MCF 10A (cell line): ENCODE measurements around the gene FBXL12. TPM values are rescaled to one million over a fixed set of nuclear protein-coding genes. Genes with fewer than 3 reads are reported as not detected.

ENCODE experiments used
- BruUV-seq: library from RNA; stranded (reverse); fragments of 400-500 nt; replicated peaks from 2 replicates; lab custom pipeline; 2021; lab: Mats Ljungman, UMichigan
- CTCF ChIA-PET: fragments of 300-600 bp; sonication (Branson Sonifier 250); formaldehyde crosslinking; extraction: SDS; loops from one replicate; lab custom pipeline; 2021; ENCODE audit warnings: antibody characterized with exemption, inconsistent platforms; lab: Yijun Ruan, JAX
- POLR2A ChIA-PET: fragments of 300-600, 350-650 bp; sonication (Branson Sonifier 250); formaldehyde crosslinking; extraction: SDS; loops from one replicate; lab custom pipeline; 2020; ENCODE audit warnings: antibody characterized with exemption, inconsistent platforms; lab: Yijun Ruan, JAX
- DNase-seq: peaks from one replicate; pipeline ENCODE4 v3.0.0-alpha.2; 2018; ENCODE audit not compliant: unreplicated experiment
- H3K27ac Mint-ChIP-seq: one replicate; pipeline ENCODE4 v1.8.0; 2022; ENCODE audit warnings: mild to moderate bottlenecking, low read depth, mixed read lengths; ENCODE audit not compliant: unreplicated experiment
- H3K27me3 Mint-ChIP-seq: one replicate; pipeline ENCODE4 v1.8.0; 2022; ENCODE audit warnings: mixed read lengths; ENCODE audit not compliant: insufficient read depth, unreplicated experiment
- H3K36me3 Mint-ChIP-seq: one replicate; pipeline ENCODE4 v1.8.0; 2022; ENCODE audit warnings: mild to moderate bottlenecking, moderate library complexity, mixed read lengths; ENCODE audit not compliant: insufficient read depth, unreplicated experiment
- H3K4me1 Mint-ChIP-seq: one replicate; pipeline ENCODE4 v1.8.0; 2022; ENCODE audit warnings: mixed read lengths; ENCODE audit not compliant: insufficient read depth, unreplicated experiment
- H3K4me3 Mint-ChIP-seq: one replicate; pipeline ENCODE4 v1.8.0; 2022; ENCODE audit warnings: mild to moderate bottlenecking, moderate library complexity, mixed read lengths; ENCODE audit not compliant: unreplicated experiment
- H3K9me3 Mint-ChIP-seq: one replicate; pipeline ENCODE4 v1.8.0; 2022; ENCODE audit warnings: mixed read lengths; ENCODE audit not compliant: unreplicated experiment
- intact Hi-C: fragments of 100-400 bp; cut with micrococcal nuclease; formaldehyde crosslinking; loops from 2 replicates; pipeline ENCODE4 v1.14.1; 2022
- total RNA-seq: library from RNA; stranded (reverse); gene quantifications from 2 replicates; pipeline ENCODE4 v1.2.3, GENCODE V29; 2022
- TF ChIP-seq, protein P1 (sequence below): fragments of 200-600 bp; IDR thresholded peaks from one replicate; pipeline ENCODE4 v1.8.0; 2022; ENCODE audit warnings: antibody characterized with exemption, mild to moderate bottlenecking; ENCODE audit not compliant: unreplicated experiment

The FBXL12 gene
- total RNA-seq, 1 experiment from 2014 or later: 27.4 TPM

DNA sequence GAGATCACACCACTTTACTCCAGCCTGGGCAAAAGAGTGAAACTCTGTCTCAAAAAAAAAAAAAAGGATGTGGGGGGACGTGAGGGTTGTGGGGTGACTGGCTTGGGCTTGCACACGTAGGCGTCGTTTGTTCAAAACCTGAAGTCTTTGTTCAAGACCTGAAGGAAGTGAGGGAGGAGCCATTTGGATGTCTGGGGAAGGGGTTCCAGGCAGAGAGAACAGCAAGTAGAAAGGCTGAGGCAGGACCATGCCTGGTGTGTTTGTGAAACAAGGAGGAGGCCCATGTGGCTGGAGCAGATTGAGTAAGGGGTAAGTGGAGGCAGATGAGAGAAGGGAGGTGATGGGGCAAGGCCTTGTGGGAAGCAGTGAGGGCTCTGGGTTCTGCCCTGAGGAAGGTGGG is 44.1 kb upstream of the FBXL12 start:
- POLR2A ChIA-PET: no interaction called here
- H3K27ac Mint-ChIP-seq: no peak overlapping the region
- no TSS peak for BruUV-seq
- no peaks in the 10 kb centered on the region for H3K4me1 Mint-ChIP-seq
- no peaks in the 10 kb centered on the region for H3K9me3 Mint-ChIP-seq
- no peaks in the 10 kb centered on the region for H3K36me3 Mint-ChIP-seq
- H3K4me3 Mint-ChIP-seq: no peak overlapping the region
- intact Hi-C loops: no loop called here
- DNase-seq: no peak
- CTCF ChIA-PET: no interaction called here
- H3K27me3 Mint-ChIP-seq: peaks cover 62% of the 10 kb centered on the region
- TF ChIP-seq, protein P1, sequence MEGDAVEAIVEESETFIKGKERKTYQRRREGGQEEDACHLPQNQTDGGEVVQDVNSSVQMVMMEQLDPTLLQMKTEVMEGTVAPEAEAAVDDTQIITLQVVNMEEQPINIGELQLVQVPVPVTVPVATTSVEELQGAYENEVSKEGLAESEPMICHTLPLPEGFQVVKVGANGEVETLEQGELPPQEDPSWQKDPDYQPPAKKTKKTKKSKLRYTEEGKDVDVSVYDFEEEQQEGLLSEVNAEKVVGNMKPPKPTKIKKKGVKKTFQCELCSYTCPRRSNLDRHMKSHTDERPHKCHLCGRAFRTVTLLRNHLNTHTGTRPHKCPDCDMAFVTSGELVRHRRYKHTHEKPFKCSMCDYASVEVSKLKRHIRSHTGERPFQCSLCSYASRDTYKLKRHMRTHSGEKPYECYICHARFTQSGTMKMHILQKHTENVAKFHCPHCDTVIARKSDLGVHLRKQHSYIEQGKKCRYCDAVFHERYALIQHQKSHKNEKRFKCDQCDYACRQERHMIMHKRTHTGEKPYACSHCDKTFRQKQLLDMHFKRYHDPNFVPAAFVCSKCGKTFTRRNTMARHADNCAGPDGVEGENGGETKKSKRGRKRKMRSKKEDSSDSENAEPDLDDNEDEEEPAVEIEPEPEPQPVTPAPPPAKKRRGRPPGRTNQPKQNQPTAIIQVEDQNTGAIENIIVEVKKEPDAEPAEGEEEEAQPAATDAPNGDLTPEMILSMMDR: no peak

DNA sequence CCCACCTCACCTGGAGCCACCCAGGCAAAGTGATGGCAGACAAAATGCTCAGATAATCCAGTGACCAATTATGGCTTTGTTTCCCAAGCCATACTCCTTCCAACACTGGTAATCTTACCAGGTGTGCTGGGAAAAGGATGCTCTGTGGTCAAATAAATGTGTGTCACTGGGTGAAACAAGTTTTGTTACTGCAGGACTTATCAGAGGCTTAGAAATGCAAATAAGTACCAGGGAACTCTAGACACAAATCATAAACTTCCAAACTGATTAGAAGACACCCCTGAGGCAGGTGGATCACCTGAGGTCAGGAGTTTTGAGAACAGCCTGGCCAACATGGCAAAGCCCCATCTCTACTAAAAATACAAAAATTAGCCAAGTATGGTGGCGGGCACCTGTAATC is 42.6 kb upstream of the FBXL12 start:
- intact Hi-C loops: no loop called here
- H3K4me3 Mint-ChIP-seq: no peak overlapping the region
- no peak for DNase-seq
- TF ChIP-seq, protein P1: no peak
- ChIA-PET POLR2A (no interaction called here), CTCF (no interaction called here)
- H3K27me3 Mint-ChIP-seq: peaks cover 50% of the 10 kb centered on the region
- no peaks in the 10 kb centered on the region for H3K9me3 Mint-ChIP-seq
- H3K36me3 Mint-ChIP-seq: no peaks in the 10 kb centered on the region
- no peaks in the 10 kb centered on the region for H3K4me1 Mint-ChIP-seq
- H3K27ac Mint-ChIP-seq: no peak overlapping the region
- BruUV-seq: no TSS peak

DNA sequence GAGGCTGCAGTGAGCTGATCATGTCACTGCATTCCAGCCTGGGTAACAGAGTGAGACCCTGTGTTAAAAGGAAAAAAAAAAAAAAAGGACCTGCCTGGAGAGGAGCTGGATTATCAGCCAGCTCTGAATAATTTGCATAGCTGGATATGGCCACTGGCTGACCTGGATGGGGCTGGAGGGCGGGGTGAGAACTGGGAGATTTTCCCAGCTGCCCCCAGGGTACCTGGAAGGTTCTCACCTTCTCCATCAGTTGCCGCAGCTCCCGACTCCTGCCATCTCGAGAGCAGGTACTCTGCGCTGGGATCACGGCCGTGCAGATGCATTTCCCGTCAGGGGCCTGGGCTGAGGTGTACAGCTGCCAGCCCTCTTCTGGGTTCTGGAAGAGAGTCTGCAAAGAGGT is 41.5 kb upstream of the FBXL12 start:
- CTCF ChIA-PET: interaction anchor here (0.6 kb wide), 1 partner anchor 11 kb away, joined by 3 read pairs; no protein-coding TSS in a partner anchor
- TF ChIP-seq, protein P1: no peak
- Mint-ChIP-seq H3K36me3 (no peaks in the 10 kb centered on the region), H3K4me1 (no peaks in the 10 kb centered on the region), H3K27ac (no peak overlapping the region), H3K4me3 (no peak overlapping the region), H3K9me3 (no peaks in the 10 kb centered on the region), H3K27me3 (peaks cover 45% of the 10 kb centered on the region)
- DNase-seq: no peak
- no TSS peak for BruUV-seq
- POLR2A ChIA-PET: no interaction called here
- intact Hi-C loops: no loop called here

DNA sequence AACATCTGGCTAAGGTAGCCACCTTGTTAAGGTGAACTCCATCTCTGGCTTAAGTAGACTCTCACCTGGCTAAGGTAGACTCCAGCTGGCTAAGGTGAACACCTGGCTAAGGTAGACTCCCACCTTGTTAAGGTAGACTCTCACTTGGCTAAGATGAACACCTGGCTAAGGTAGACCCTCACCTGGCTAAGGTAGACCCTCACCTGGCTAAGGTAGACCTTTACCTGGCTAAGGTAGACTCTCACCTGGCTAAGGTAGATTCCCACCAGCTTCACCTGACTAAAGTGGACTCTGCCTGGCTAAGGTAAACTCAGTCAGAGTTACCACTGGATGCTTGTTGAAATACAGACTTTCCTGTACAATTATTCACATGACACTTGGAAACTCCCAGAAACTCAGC is 39.9 kb upstream of the FBXL12 start:
- Mint-ChIP-seq H3K27ac (no peak overlapping the region), H3K4me1 (no peaks in the 10 kb centered on the region), H3K36me3 (no peaks in the 10 kb centered on the region), H3K9me3 (no peaks in the 10 kb centered on the region), H3K4me3 (no peak overlapping the region), H3K27me3 (peaks cover 29% of the 10 kb centered on the region)
- ChIA-PET CTCF (interaction anchor here (1.2 to 1.7 kb wide), 2 partner anchors 17 to 141 kb away, joined by 3 to 5 read pairs; no protein-coding TSS in a partner anchor), POLR2A (interaction anchor here (0.7 kb wide), 1 partner anchor 272 kb away, joined by 3 read pairs; no protein-coding TSS in a partner anchor)
- intact Hi-C loops: no loop called here
- TF ChIP-seq, protein P1: no peak
- no TSS peak for BruUV-seq
- DNase-seq: no peak
